ENCODE results near the gene ATG7. TPM values are rescaled to one million over a fixed set of nuclear protein-coding genes. Genes with fewer than 3 reads are reported as not detected.

Gene ATG7
- total and polyA plus RNA-seq, 12 donors, result 9.1 to 118 (median 40.0) TPM

DNA sequence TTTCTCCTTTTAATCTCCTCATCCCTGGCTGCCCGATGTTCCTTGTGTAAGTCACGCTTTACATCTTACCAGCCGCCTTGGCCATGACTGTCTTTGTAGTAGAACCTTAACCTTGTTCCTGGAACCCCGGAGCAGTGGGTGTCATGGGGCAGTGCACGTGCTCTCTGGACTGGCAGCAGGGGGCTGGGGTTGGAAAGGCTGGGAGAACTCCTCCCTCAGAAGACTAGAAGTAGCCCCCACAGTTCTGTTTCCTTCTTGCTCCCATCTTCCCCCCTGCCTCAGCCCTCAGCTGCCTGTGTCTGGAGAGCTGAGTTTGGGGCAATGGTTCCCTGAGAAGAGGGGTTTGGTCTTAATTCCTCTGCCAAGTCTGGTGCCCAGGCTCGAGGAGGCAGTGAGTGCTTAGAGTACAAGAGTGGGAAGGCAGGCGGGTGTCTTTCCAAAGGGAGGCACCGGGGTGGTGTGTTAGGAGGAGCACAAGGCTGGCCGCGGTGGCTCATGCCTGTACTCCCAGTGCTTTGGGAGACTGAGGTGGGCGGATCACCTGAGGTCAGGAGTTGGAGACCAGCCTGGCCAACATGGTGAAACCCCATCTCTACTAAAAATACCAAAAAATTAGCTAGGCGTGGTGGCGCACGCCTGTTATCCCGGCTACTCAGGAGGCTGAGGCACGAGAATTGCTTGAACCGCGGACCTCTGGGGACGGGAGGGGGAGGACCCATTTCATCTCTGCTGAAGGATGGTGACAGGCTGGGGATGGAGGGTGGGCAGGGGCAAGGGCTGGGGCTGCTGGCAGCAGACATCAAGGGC is 271.1 kb downstream of the ATG7 start:
- H3K4me1 ChIP-seq (replicated peaks in 1 of 2), result peaks cover 0 to 1% of the 10 kb centered on the region in 2 donors
- intact Hi-C loops (cut with DNase I), result no loop called here
- no peaks in the 10 kb centered on the region for H3K27me3 ChIP-seq
- no peaks in the 10 kb centered on the region for H3K36me3 ChIP-seq (replicated peaks in 1 of 2)
- H3K27ac ChIP-seq, result no peak overlapping the region
- no peak overlapping the region for H3K4me3 ChIP-seq
- 91 to 97% (median 96%) methylated on average over 14 to 19 of the region's 19 CpGs for WGBS, 4 donors
- H3K9me3 ChIP-seq (replicated peaks in 1 of 3), result peaks cover 0 to 3% (median 0%) of the 10 kb centered on the region in 3 donors
- DNase-seq, result peak in 2 of 7 donors; percentile 5 to 11
- TF ChIP-seq, protein P1, sequence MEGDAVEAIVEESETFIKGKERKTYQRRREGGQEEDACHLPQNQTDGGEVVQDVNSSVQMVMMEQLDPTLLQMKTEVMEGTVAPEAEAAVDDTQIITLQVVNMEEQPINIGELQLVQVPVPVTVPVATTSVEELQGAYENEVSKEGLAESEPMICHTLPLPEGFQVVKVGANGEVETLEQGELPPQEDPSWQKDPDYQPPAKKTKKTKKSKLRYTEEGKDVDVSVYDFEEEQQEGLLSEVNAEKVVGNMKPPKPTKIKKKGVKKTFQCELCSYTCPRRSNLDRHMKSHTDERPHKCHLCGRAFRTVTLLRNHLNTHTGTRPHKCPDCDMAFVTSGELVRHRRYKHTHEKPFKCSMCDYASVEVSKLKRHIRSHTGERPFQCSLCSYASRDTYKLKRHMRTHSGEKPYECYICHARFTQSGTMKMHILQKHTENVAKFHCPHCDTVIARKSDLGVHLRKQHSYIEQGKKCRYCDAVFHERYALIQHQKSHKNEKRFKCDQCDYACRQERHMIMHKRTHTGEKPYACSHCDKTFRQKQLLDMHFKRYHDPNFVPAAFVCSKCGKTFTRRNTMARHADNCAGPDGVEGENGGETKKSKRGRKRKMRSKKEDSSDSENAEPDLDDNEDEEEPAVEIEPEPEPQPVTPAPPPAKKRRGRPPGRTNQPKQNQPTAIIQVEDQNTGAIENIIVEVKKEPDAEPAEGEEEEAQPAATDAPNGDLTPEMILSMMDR (IDR thresholded peaks at IDR 0.05), result no peak
- no peak for TF ChIP-seq POLR2A (IDR thresholded peaks at IDR 0.05)

DNA sequence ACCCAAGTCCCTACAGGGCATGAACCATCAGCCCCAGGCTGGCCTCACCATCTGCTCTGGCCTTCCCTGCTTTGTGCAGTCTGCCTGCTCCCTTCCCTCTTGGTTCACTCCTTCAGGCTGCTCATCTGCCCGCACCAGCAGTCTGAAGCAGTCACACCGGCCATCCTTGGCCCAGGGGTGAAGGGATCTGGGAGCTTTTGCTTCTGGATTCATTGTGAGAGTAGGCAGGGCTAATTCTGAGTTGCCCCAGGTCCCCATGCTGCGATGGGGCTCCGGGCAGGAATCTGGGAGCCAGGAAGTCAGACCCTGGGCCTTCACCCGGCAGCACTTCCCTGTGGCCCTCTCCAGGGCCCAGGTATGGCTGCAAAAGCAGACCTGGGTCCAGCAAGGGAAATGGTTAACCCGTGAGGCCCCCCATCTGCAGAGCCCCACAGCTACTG is 271.8 kb downstream of the ATG7 start:
- WGBS, 4 donors, result 92 to 100% (median 94%) methylated on average over 2 to 6 of the region's 6 CpGs
- Histone ChIP-seq H3K9me3 (replicated peaks in 1 of 3) (peaks cover 0 to 3% (median 0%) of the 10 kb centered on the region in 3 donors), H3K4me3 (no peak overlapping the region), H3K36me3 (replicated peaks in 1 of 2) (no peaks in the 10 kb centered on the region), H3K4me1 (replicated peaks in 1 of 2) (peaks cover 0 to 8% of the 10 kb centered on the region in 2 donors), H3K27me3 (no peaks in the 10 kb centered on the region), H3K27ac (no peak overlapping the region)
- TF ChIP-seq, protein P1 (IDR thresholded peaks at IDR 0.05), result no peak
- TF ChIP-seq POLR2A (IDR thresholded peaks at IDR 0.05), result no peak
- peak in 2 of 7 donors; percentile 5 for DNase-seq
- intact Hi-C loops (cut with DNase I), result no loop called here

DNA sequence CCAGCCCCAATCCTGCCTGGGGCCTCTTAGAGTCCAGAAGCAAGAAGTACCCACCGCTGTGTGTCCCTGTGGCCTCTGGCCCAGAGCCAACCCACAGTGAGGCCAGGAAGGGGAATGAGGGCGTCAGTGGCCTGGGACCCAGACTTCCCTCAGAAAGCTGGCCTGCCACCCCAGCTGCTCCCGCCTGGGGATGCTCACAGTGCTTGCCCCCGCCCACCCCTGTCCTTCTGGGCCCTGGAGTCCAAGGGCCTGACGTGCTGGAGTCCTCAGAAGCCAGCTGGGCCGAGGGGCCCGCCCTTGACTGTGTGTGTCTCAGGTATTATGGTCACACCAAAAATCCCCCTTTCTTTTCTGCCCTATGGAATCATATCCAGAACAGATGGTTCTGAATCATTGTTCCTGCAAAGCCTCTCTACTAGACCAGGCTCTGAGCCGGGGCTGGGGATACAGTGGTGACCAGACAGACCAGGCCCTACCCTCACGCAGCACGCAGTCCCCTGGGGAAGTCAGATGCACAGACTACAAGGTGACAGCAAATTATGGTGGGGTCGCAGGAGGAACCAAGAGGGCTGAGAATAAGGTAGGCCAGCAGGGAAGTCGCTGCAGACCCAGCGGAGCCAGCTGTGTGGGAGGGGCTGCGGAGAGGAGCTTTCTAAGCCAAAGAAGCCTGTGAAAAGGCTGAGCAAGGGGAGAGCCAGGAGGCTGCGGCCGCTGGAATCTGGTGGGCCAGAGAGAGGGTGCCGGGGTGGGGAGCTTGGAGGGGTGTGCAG is 272.4 kb downstream of the ATG7 start:
- H3K27me3 ChIP-seq, result no peaks in the 10 kb centered on the region
- H3K4me1 ChIP-seq (replicated peaks in 1 of 2), result peaks cover 0 to 9% of the 10 kb centered on the region in 2 donors
- H3K27ac ChIP-seq, result no peak overlapping the region
- H3K9me3 ChIP-seq (replicated peaks in 1 of 3), result peaks cover 0 to 3% (median 0%) of the 10 kb centered on the region in 3 donors
- peak in 2 of 7 donors; percentile 6 to 22 for DNase-seq
- 70 to 82% (median 77%) methylated on average over 10 to 17 of the region's 17 CpGs for WGBS, 4 donors
- no peaks in the 10 kb centered on the region for H3K36me3 ChIP-seq (replicated peaks in 1 of 2)
- TF ChIP-seq POLR2A (IDR thresholded peaks at IDR 0.05), result no peak
- TF ChIP-seq, protein P1 (IDR thresholded peaks at IDR 0.05), result no peak
- intact Hi-C loops (cut with DNase I), result no loop called here
- H3K4me3 ChIP-seq, result no peak overlapping the region

DNA sequence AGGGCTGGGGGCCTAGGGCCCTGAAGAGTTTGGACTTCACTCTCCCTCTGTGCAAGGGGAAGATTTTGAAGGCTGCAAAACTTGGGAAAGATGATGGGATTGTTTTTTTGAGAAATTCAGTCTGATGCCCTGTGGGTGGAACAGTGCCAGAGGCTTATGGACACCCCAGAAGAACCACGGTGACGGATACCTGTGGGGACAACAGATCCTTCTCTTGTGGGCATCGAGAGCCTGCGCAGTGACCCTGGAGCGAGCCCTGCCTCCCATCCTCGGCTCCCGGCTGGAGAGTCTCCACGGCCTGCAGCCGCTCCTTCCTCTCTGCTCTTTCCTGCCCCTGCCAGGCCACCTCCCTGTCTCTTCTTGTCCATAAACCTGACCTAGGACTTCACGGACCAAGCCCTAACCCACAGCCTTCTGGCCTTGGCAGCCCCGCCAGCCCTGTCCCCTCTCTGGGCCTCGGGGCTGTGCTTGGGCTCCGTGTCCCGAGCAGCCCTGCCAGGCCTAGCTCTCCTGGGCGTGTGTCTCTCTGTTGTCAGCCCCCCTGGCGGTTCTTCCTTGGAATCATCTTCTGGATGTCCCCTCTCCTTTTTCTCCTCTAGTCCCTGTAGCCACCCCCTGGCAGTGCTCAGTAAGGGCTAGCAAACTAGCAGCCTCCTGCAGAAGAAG is 273.1 kb downstream of the ATG7 start:
- Histone ChIP-seq H3K27ac (no peak overlapping the region), H3K9me3 (replicated peaks in 1 of 3) (peaks cover 0 to 3% (median 0%) of the 10 kb centered on the region in 3 donors), H3K36me3 (replicated peaks in 1 of 2) (no peaks in the 10 kb centered on the region), H3K4me1 (replicated peaks in 1 of 2) (peaks cover 0 to 9% of the 10 kb centered on the region in 2 donors), H3K27me3 (no peaks in the 10 kb centered on the region), H3K4me3 (no peak overlapping the region)
- DNase-seq, result peak in 2 of 7 donors; percentile 4 to 19
- TF ChIP-seq POLR2A (IDR thresholded peaks at IDR 0.05), result no peak
- TF ChIP-seq, protein P1 (IDR thresholded peaks at IDR 0.05), result no peak
- 78 to 86% (median 84%) methylated on average over 16 of the region's 16 CpGs for WGBS, 4 donors
- intact Hi-C loops (cut with DNase I), result no loop called here
